ENCODE measurements around the gene SCG5.

DNA sequence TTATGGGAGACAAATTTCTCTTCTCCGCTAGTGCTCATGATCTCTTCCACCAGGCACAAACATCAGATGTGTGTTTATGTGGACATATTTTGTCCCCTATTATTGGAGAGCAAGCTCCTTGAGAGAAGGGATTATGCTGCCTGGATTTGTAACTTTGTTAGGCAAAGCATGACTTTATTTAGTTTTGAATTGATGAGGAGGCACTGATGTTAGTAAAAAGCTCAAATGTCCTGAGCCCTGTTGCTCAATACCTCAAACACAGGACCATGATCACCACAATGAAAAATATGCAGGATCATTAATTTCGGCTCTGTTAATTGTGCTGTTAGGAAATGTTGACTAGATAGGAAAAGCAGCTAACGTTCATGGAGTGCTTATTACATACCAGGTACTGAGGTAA is 29.1 kb downstream of the SCG5 start:
- TF ChIP-seq POLR2A (IDR thresholded peaks at IDR 0.05): no peak
- TF ChIP-seq, protein P1, sequence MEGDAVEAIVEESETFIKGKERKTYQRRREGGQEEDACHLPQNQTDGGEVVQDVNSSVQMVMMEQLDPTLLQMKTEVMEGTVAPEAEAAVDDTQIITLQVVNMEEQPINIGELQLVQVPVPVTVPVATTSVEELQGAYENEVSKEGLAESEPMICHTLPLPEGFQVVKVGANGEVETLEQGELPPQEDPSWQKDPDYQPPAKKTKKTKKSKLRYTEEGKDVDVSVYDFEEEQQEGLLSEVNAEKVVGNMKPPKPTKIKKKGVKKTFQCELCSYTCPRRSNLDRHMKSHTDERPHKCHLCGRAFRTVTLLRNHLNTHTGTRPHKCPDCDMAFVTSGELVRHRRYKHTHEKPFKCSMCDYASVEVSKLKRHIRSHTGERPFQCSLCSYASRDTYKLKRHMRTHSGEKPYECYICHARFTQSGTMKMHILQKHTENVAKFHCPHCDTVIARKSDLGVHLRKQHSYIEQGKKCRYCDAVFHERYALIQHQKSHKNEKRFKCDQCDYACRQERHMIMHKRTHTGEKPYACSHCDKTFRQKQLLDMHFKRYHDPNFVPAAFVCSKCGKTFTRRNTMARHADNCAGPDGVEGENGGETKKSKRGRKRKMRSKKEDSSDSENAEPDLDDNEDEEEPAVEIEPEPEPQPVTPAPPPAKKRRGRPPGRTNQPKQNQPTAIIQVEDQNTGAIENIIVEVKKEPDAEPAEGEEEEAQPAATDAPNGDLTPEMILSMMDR (IDR thresholded peaks at IDR 0.05): no peak
